ENCODE measurements around the gene ELAVL2. TPM values are rescaled to one million over a fixed set of nuclear protein-coding genes. Genes with fewer than 3 reads are reported as not detected.

The ELAVL2 gene
- polyA plus RNA-seq, 2 of the 4 experiments (the other 2 are of a cell fraction): 0.03 to 0.13 TPM

DNA sequence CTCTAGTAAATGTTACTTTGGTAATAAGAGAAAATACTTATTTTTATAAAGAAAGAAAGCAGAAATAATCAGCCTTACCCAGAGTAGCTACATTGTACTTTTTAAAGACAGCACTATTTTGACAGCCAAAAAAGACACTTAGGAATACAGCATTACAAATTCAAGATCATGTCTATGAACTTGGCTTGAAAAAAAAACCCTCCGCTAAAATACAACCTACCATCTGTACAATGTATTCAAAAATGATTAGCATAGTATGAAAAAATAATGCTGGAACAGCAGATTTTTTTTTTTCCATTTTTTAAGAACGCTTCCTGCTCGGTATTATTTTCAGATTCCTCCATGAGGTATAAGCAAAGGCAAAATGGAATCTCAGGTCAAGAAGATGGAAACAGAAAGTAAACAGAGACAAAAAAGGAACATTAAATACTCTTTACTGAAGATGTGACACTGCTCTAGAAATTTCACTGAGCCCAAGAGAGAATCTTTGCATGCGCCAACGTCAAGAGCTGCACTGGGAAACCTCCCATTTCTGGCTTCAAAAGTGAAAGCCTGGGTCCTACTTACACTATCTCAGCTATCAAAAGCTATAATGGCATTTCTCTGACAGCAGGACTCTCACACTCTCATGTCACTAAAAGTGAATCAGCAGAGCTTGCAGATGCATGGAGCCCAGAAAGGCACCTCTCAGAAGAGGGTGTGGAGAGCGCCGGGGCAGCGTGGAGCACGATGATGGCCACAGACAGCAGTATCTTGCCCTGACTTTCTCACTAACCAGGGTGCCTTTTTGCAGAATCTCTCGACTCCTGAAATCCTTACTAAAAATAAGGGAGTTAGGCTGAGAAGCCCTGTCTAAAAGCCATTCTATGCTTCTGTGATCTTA, 167.4 kb downstream of the ELAVL2 start:
- no peaks in the 10 kb centered on the region for H3K4me1 ChIP-seq
- no peaks in the 10 kb centered on the region for H3K9me3 ChIP-seq
- POLR2A ChIA-PET: no interaction called here
- CTCF ChIA-PET: no interaction called here
- no peak overlapping the region for H3K27ac ChIP-seq
- peak; percentile 44 for TF ChIP-seq MAFK (IDR thresholded peaks at IDR 0.05; ENCODE audit: partially characterized antibody)
- no peak for TF ChIP-seq KDM5A (IDR thresholded peaks at IDR 0.05)
- H3K4me2 ChIP-seq: no peak overlapping the region
- ATAC-seq (no peak), DNase-seq (ENCODE audit: low read depth in 1 of 2, low spot score in 1 of 2) (no peak), FAIRE-seq (no peak)
- WGBS (ENCODE audit: missing lambda C conversion rate): 21% methylated on average over 6 of the region's 10 CpGs
- no peak overlapping the region for H3K4me3 ChIP-seq

DNA sequence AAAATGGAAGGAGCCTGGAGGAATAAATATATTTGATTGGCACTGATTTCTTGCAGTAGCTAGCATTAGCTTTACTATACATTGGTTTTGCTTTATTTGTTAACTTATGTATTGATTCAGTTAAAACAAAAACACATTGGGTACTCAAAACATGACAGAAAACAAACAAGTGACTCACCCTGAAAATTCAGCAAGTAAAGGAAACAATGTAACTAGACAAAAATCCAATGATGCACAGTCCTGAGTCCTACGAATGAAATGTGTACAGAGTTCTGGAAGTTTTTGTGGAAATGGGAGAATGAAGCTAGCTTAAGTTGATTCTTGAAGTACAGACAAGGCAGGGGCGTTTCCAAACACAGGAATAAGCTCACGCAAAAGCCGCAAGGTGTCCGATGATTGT, 175.0 kb downstream of the ELAVL2 start:
- 47% methylated on average over 5 of the region's 5 CpGs for WGBS (ENCODE audit: missing lambda C conversion rate)
- H3K27ac ChIP-seq: no peak overlapping the region
- FAIRE-seq: no peak
- no peak overlapping the region for H3K4me2 ChIP-seq
- ChIA-PET CTCF (no interaction called here), POLR2A (no interaction called here)
- no peaks in the 10 kb centered on the region for H3K4me1 ChIP-seq
- no peaks in the 10 kb centered on the region for H3K9me3 ChIP-seq
- no peak for TF ChIP-seq HOXA7 (CRISPR knock-in tag; IDR thresholded peaks at IDR 0.05)
- TF ChIP-seq JUNB (IDR thresholded peaks at IDR 0.05): no peak
- TF ChIP-seq EHF (CRISPR knock-in tag; IDR thresholded peaks at IDR 0.05): no peak
- no peak for TF ChIP-seq ATOH8 (CRISPR knock-in tag; IDR thresholded peaks at IDR 0.05; ENCODE audit: low read depth)
- TF ChIP-seq POLR2AphosphoS2 (conservative IDR thresholded peaks at IDR 0.05; ENCODE audit: low read length): no peak
- no peak for TF ChIP-seq NR3C1 (IDR thresholded peaks at IDR 0.05)
- TF ChIP-seq CHD4 (IDR thresholded peaks at IDR 0.05; ENCODE audit: borderline replicate concordance): no peak
- no peak for TF ChIP-seq KDM5A (IDR thresholded peaks at IDR 0.05)
- no peak for TF ChIP-seq RNF2 (IDR thresholded peaks at IDR 0.05; ENCODE audit: borderline replicate concordance, low read depth)
- no peak for TF ChIP-seq ZFP36 (IDR thresholded peaks at IDR 0.05; ENCODE audit: borderline replicate concordance, partially characterized antibody)
- no peak for TF ChIP-seq HEYL (CRISPR knock-in tag; IDR thresholded peaks at IDR 0.05)
- TF ChIP-seq RAD21 (conservative IDR thresholded peaks at IDR 0.05 in 1 of 2, IDR thresholded peaks at IDR 0.05 in 1 of 2): no peak
- TF ChIP-seq JUN (IDR thresholded peaks at IDR 0.05): no peak
- TF ChIP-seq EHMT2 (IDR thresholded peaks at IDR 0.05; ENCODE audit: low read depth): no peak
- TF ChIP-seq KDM1A (IDR thresholded peaks at IDR 0.05; ENCODE audit: low read depth): no peak
- no peak for TF ChIP-seq SMC3 (IDR thresholded peaks at IDR 0.05)
- TF ChIP-seq PHF8 (IDR thresholded peaks at IDR 0.05; ENCODE audit: borderline replicate concordance, low read depth): no peak
- no peak overlapping the region for H3K4me3 ChIP-seq
- ATAC-seq: no peak
- no peak for DNase-seq (ENCODE audit: low read depth in 1 of 2, low spot score in 1 of 2)

GRCh38 chr9:23648651-23649050, 177.4 kb downstream of the ELAVL2 start:
- ChIA-PET POLR2A (no interaction called here), CTCF (no interaction called here)
- no peak for ATAC-seq
- DNase-seq (ENCODE audit: low read depth in 1 of 2, low spot score in 1 of 2): no peak
- no peak for FAIRE-seq
- WGBS (ENCODE audit: missing lambda C conversion rate): 21% methylated on average over 2 of the region's 2 CpGs
- TF ChIP-seq MAX (IDR thresholded peaks at IDR 0.05): no peak
- TF ChIP-seq, protein P1, sequence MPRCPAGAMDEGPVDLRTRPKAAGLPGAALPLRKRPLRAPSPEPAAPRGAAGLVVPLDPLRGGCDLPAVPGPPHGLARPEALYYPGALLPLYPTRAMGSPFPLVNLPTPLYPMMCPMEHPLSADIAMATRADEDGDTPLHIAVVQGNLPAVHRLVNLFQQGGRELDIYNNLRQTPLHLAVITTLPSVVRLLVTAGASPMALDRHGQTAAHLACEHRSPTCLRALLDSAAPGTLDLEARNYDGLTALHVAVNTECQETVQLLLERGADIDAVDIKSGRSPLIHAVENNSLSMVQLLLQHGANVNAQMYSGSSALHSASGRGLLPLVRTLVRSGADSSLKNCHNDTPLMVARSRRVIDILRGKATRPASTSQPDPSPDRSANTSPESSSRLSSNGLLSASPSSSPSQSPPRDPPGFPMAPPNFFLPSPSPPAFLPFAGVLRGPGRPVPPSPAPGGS (IDR thresholded peaks at IDR 0.05): no peak
- Histone ChIP-seq H3K4me2 (no peak overlapping the region), H3K4me3 (no peak overlapping the region), H3K27ac (no peak overlapping the region), H3K4me1 (no peaks in the 10 kb centered on the region), H3K9me3 (no peaks in the 10 kb centered on the region)
